Adrenal gland (tissue), 5 donors: Measurements from ENCODE around the gene DXO.

Experiments
- POLR2A ChIP-seq, 2 donors: fragments of 450-650 bp; IDR thresholded peaks; one replicate each; pipeline ENCODE4 v1.6.1; 2017; ENCODE audit warnings: antibody characterized with exemption in 2 of 2, mild to moderate bottlenecking in 2 of 2, moderate library complexity in 1 of 2
- TF ChIP-seq, protein P1 (sequence below), 6 experiments: fragments of 450-650 bp in 4 of 6; fragments of 200-600 bp in 2 of 6; sonication (generic) in 1 of 6; IDR thresholded peaks; 1 replicate in 5 of 6; 2 replicates in 1 of 6; pipeline versions ENCODE4 v1.5.1 to v1.8.0; 2016 to 2021; ENCODE audit warnings: antibody characterized with exemption in 6 of 6, mild to moderate bottlenecking in 2 of 6, moderate library complexity in 1 of 6
- donor health status: DM: no; HTN: no; CAD: no.

DNA sequence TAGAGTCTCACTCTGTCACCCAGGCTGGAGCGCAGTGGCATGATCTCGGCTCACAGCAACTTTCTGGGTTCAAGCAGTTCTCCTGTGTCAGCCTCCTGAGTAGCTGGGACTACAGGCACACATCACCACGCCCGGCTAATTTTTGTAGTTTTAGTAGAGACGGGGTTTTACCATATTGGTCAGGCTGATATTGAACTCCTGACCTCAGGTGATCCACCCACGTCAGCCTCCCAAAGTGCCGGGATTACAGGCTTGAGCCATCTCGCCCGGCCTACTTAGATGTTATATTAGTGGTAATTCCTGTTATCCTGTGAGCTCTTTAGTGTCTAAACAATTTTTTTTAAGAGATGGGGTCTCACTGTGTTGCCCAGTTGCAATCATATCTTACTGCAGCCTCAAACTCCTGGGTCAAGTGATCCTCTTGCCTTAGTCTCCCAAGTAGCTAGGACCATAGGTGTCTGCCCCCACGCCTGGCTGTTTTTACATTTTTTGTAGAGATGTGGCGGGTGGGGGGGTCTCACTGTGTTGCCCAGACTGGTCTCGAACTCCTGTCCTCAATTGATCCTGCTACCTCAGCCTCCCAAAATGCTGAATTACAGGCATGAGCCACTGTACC is 6.0 kb upstream of the DXO start:
- TF ChIP-seq, protein P1, sequence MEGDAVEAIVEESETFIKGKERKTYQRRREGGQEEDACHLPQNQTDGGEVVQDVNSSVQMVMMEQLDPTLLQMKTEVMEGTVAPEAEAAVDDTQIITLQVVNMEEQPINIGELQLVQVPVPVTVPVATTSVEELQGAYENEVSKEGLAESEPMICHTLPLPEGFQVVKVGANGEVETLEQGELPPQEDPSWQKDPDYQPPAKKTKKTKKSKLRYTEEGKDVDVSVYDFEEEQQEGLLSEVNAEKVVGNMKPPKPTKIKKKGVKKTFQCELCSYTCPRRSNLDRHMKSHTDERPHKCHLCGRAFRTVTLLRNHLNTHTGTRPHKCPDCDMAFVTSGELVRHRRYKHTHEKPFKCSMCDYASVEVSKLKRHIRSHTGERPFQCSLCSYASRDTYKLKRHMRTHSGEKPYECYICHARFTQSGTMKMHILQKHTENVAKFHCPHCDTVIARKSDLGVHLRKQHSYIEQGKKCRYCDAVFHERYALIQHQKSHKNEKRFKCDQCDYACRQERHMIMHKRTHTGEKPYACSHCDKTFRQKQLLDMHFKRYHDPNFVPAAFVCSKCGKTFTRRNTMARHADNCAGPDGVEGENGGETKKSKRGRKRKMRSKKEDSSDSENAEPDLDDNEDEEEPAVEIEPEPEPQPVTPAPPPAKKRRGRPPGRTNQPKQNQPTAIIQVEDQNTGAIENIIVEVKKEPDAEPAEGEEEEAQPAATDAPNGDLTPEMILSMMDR (IDR thresholded peaks at IDR 0.05) = no peak
- TF ChIP-seq POLR2A (IDR thresholded peaks at IDR 0.05) = no peak
